PFSK-1 (cell line): ENCODE data around the gene PCDHGA8.

Experiments used
- FOXP2 ChIP-seq: optimal IDR thresholded peaks from 2 replicates; pipeline ENCODE3; 2011; ENCODE audit warnings: borderline replicate concordance, control low read depth, inconsistent platforms; ENCODE audit not compliant: insufficient read depth; ENCODE audit errors: extremely low read length, extremely low read depth
- POLR2AphosphoS5 ChIP-seq: IDR thresholded peaks from 2 replicates; pipeline ENCODE4 v1.6.1; 2012; ENCODE audit warnings: low read depth, mild to moderate bottlenecking, control low read depth, low read length, moderate library complexity
- SIN3A ChIP-seq: IDR thresholded peaks from 2 replicates; pipeline ENCODE4 v1.6.1; 2012; ENCODE audit warnings: mild to moderate bottlenecking, low read length, moderate library complexity, borderline replicate concordance; ENCODE audit not compliant: insufficient read depth
- TAF1 ChIP-seq: IDR thresholded peaks from 2 replicates; pipeline ENCODE4 v1.6.1; 2012; ENCODE audit warnings: low read length, control low read depth, borderline replicate concordance; ENCODE audit not compliant: insufficient read depth
- TF ChIP-seq, protein P1 (sequence below), 2 experiments: IDR thresholded peaks; 2 replicates each; pipeline versions ENCODE4 v1.6.1 to v1.8.0; 2011 to 2012; ENCODE audit warnings: low read depth in 2 of 2, low read length in 2 of 2, control low read depth in 1 of 2, inconsistent platforms in 1 of 2, mild to moderate bottlenecking in 1 of 2, moderate library complexity in 1 of 2; ENCODE audit not compliant: insufficient read depth in 1 of 2

The PCDHGA8 gene

GRCh38 chr5:141420855-141421488, 28.5 kb downstream of the PCDHGA8 start, which contains the start of gene PCDHGA11:
Gene PCDHGA11 (plus strand): TSS chr5:141421051. CDS start chr5:141421228, 177 bp downstream.
- TF ChIP-seq FOXP2 (no peak), POLR2AphosphoS5 (no peak), TAF1 (no peak), SIN3A (no peak)
- TF ChIP-seq, protein P1, sequence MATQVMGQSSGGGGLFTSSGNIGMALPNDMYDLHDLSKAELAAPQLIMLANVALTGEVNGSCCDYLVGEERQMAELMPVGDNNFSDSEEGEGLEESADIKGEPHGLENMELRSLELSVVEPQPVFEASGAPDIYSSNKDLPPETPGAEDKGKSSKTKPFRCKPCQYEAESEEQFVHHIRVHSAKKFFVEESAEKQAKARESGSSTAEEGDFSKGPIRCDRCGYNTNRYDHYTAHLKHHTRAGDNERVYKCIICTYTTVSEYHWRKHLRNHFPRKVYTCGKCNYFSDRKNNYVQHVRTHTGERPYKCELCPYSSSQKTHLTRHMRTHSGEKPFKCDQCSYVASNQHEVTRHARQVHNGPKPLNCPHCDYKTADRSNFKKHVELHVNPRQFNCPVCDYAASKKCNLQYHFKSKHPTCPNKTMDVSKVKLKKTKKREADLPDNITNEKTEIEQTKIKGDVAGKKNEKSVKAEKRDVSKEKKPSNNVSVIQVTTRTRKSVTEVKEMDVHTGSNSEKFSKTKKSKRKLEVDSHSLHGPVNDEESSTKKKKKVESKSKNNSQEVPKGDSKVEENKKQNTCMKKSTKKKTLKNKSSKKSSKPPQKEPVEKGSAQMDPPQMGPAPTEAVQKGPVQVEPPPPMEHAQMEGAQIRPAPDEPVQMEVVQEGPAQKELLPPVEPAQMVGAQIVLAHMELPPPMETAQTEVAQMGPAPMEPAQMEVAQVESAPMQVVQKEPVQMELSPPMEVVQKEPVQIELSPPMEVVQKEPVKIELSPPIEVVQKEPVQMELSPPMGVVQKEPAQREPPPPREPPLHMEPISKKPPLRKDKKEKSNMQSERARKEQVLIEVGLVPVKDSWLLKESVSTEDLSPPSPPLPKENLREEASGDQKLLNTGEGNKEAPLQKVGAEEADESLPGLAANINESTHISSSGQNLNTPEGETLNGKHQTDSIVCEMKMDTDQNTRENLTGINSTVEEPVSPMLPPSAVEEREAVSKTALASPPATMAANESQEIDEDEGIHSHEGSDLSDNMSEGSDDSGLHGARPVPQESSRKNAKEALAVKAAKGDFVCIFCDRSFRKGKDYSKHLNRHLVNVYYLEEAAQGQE (IDR thresholded peaks at IDR 0.05; ENCODE audit: insufficient read depth in 1 of 2, low read depth in 2 of 2, low read length in 2 of 2): no peak

GRCh38 chr5:141421489-141421855, 29.0 kb downstream of the PCDHGA8 start:
- TF ChIP-seq POLR2AphosphoS5 (no peak), TAF1 (no peak), SIN3A (no peak), FOXP2 (no peak)
- TF ChIP-seq, protein P1 (IDR thresholded peaks at IDR 0.05; ENCODE audit: insufficient read depth in 1 of 2, low read depth in 2 of 2, low read length in 2 of 2): no peak

DNA sequence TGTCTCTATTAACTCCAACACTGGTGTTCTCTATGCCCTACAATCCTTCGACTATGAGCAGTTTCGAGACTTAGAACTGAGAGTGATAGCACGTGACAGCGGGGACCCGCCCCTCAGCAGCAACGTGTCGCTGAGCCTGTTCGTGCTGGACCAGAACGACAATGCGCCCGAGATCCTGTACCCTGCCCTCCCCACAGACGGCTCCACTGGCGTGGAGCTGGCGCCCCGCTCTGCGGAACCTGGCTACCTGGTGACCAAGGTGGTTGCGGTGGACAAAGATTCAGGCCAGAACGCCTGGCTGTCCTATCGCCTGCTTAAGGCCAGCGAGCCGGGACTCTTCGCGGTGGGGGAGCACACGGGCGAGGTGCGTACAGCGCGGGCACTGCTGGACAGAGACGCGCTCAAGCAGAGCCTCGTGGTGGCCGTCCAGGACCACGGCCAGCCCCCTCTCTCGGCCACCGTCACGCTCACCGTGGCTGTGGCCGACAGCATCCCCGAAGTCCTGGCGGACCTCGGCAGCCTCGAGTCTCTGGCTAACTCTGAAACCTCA, 30.4 kb downstream of the PCDHGA8 start:
- no peak for TF ChIP-seq FOXP2
- TF ChIP-seq, protein P1 (IDR thresholded peaks at IDR 0.05; ENCODE audit: insufficient read depth in 1 of 2, low read depth in 2 of 2, low read length in 2 of 2): no peak
- TF ChIP-seq SIN3A: no peak
- TF ChIP-seq POLR2AphosphoS5: no peak
- no peak for TF ChIP-seq TAF1

DNA sequence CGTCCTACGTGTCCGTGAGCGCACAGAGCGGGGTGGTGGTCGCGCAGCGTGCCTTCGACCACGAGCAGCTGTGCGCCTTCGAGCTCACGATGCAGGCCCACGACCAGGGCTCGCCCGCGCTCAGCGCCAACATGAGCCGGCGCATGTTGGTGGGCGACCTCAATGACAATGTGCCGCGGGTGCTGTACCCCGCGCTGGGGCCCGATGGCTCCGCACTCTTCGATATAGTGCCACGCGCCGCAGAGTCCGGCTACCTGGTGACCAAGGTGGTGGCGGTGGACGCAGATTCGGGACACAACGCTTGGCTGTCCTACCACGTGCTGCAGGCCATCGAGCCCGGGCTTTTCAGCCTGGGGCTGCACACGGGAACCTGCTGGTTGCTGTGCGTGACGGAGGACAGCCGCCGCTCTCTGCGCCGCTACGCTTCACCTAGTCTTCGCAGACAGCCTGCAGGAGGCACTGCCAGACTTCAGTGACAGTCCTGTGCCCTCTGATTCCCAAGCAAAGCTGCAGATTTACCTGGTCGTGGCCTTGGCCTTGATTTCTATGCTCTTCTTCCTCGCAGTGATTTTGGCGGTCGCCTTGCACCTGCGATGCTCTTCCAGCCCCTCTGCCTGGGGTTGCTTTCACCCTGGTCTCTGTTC, 35.5 kb downstream of the PCDHGA8 start:
- TF ChIP-seq POLR2AphosphoS5: no peak
- TF ChIP-seq FOXP2: no peak
- no peak for TF ChIP-seq TAF1
- TF ChIP-seq, protein P1 (IDR thresholded peaks at IDR 0.05; ENCODE audit: insufficient read depth in 1 of 2, low read depth in 2 of 2, low read length in 2 of 2): no peak
- TF ChIP-seq SIN3A: no peak
